IMR-90 (cell line): Measurements from ENCODE around the gene TTC5. TPM values are rescaled to one million over a fixed set of nuclear protein-coding genes. Genes with fewer than 3 reads are reported as not detected.

Source experiments
- ATAC-seq: fragments of 200-7000 bp; cut with Tn5 transposase; 2 replicates; pipeline ENCODE4 v1.9.1; 2020; ENCODE audit warnings: low read depth, mild to moderate bottlenecking, moderate library complexity
- BruUV-seq: library from RNA; stranded (reverse); fragments of 400-500 nt; replicated peaks from 2 replicates; lab custom pipeline; 2021; lab: Mats Ljungman, UMichigan
- CTCF ChIA-PET: fragments of 300-600 bp; formaldehyde crosslinking; extraction: SDS; loops from one replicate; lab custom pipeline; 2021; ENCODE audit warnings: antibody characterized with exemption; lab: Yijun Ruan, JAX
- POLR2A ChIA-PET: fragments of 300-600 bp; sonication (Branson Sonifier 250); formaldehyde crosslinking; loops from one replicate; lab custom pipeline; 2022; ENCODE audit warnings: antibody characterized with exemption; ENCODE audit not compliant: unreplicated experiment; lab: Charles Lee
- DNase-seq: peaks from one replicate; pipeline ENCODE4 v3.0.0; 2013
- H2AFZ ChIP-seq: replicated peaks from 2 replicates; pipeline ENCODE3; 2013; ENCODE audit warnings: low read length, mild to moderate bottlenecking; ENCODE audit not compliant: poor library complexity
- H2AK5ac ChIP-seq: 2 replicates; pipeline ENCODE4 v1.6.1; 2013; ENCODE audit warnings: low read depth, low read length, inconsistent platforms
- H2AK9ac ChIP-seq: replicated peaks from 2 replicates; pipeline ENCODE3; 2013; ENCODE audit warnings: mild to moderate bottlenecking, low read depth, low read length, moderate library complexity; ENCODE audit not compliant: poor library complexity
- H2BK120ac ChIP-seq: 2 replicates; pipeline ENCODE4 v1.6.1; 2013; ENCODE audit warnings: low read depth, low read length, inconsistent platforms
- H2BK15ac ChIP-seq: 3 replicates; pipeline ENCODE4 v1.6.1; 2013; ENCODE audit warnings: low read depth, low read length, inconsistent platforms
- H2BK20ac ChIP-seq: 2 replicates; pipeline ENCODE4 v1.6.1; 2013; ENCODE audit warnings: low read depth, mild to moderate bottlenecking, inconsistent platforms, low read length, moderate library complexity
- H2BK5ac ChIP-seq: 2 replicates; pipeline ENCODE4 v1.6.1; 2013; ENCODE audit warnings: mild to moderate bottlenecking, low read depth, low read length, inconsistent platforms; ENCODE audit not compliant: poor library complexity, severe bottlenecking
- H3K14ac ChIP-seq: replicated peaks from 2 replicates; pipeline ENCODE4 v1.6.1; 2013; ENCODE audit warnings: low read depth, low read length, inconsistent platforms
- H3K18ac ChIP-seq: 2 replicates; pipeline ENCODE4 v1.6.1; 2013; ENCODE audit warnings: low read depth, low read length, control low read depth
- H3K23ac ChIP-seq: 2 replicates; pipeline ENCODE4 v1.6.1; 2013; ENCODE audit warnings: low read depth, low read length, inconsistent platforms
- H3K27ac ChIP-seq: 2 replicates; pipeline ENCODE4 v1.5.1; 2013; ENCODE audit warnings: mild to moderate bottlenecking, control low read depth, low read length; ENCODE audit not compliant: insufficient read depth
- H3K27me3 ChIP-seq: 2 replicates; pipeline ENCODE4 v1.6.1; 2013; ENCODE audit warnings: low read length; ENCODE audit not compliant: control insufficient read depth, insufficient read depth
- H3K36me3 ChIP-seq: 2 replicates; pipeline ENCODE4 v1.6.1; 2013; ENCODE audit warnings: low read length, mixed read lengths; ENCODE audit not compliant: control insufficient read depth, insufficient read depth
- H3K4ac ChIP-seq: 2 replicates; pipeline ENCODE4 v1.6.1; 2013; ENCODE audit warnings: low read depth, low read length, inconsistent platforms
- H3K4me1 ChIP-seq: 2 replicates; pipeline ENCODE4 v1.6.1; 2013; ENCODE audit warnings: low read length, mixed read lengths; ENCODE audit not compliant: control insufficient read depth, insufficient read depth
- H3K4me2 ChIP-seq: 2 replicates; pipeline ENCODE4 v1.6.1; 2013; ENCODE audit warnings: low read depth, mild to moderate bottlenecking, control low read depth, low read length, moderate library complexity
- H3K4me3 ChIP-seq: 2 replicates; pipeline ENCODE4 v1.5.1; 2013; ENCODE audit warnings: low read depth, mild to moderate bottlenecking, control low read depth, low read length, moderate library complexity; ENCODE audit not compliant: insufficient read depth
- H3K56ac ChIP-seq: 2 replicates; pipeline ENCODE4 v1.6.1; 2013; ENCODE audit warnings: low read length, inconsistent platforms; ENCODE audit not compliant: insufficient read depth; ENCODE audit errors: extremely low read depth
- H3K79me1 ChIP-seq, 2 experiments: 2 replicates each; pipeline ENCODE4 v1.6.1; 2013; ENCODE audit warnings: low read length in 2 of 2, inconsistent platforms in 1 of 2, low read depth in 1 of 2
- H3K9ac ChIP-seq: 2 replicates; pipeline ENCODE4 v1.6.1; 2013; ENCODE audit warnings: low read depth, low read length, control low read depth
- H3K9me1 ChIP-seq: 2 replicates; pipeline ENCODE4 v1.6.1; 2013; ENCODE audit warnings: low read length, inconsistent platforms; ENCODE audit not compliant: insufficient read depth
- H3K9me3 ChIP-seq: 2 replicates; pipeline ENCODE4 v1.6.1; 2013; ENCODE audit warnings: low read length; ENCODE audit not compliant: control insufficient read depth, insufficient read depth
- H4K20me1 ChIP-seq: 2 replicates; pipeline ENCODE4 v1.6.1; 2013; ENCODE audit warnings: low read length, inconsistent platforms; ENCODE audit not compliant: insufficient read depth
- H4K5ac ChIP-seq: 2 replicates; pipeline ENCODE4 v1.6.1; 2013; ENCODE audit warnings: mild to moderate bottlenecking, low read depth, low read length, control low read depth
- H4K8ac ChIP-seq, 2 experiments: 2 replicates each; pipeline ENCODE4 v1.6.1; 2013; ENCODE audit warnings: low read depth in 2 of 2, low read length in 2 of 2, control low read depth in 1 of 2, inconsistent platforms in 1 of 2
- H4K91ac ChIP-seq: 2 replicates; pipeline ENCODE4 v1.6.1; 2013; ENCODE audit warnings: low read depth, low read length, inconsistent platforms; ENCODE audit not compliant: insufficient read depth
- BHLHE40 ChIP-seq: fragments of 150-350 bp; IDR thresholded peaks from 2 replicates; pipeline ENCODE4 v1.6.1; 2016; ENCODE audit warnings: mild to moderate bottlenecking, low read depth, low read length
- CEBPB ChIP-seq: IDR thresholded peaks from 2 replicates; pipeline ENCODE4 v1.6.1; 2012; ENCODE audit warnings: low read depth, low read length, improper control_type of control experiment
- CHD1 ChIP-seq: IDR thresholded peaks from 2 replicates; pipeline ENCODE4 v1.6.1; 2012; ENCODE audit warnings: low read depth, low read length, improper control_type of control experiment
- FOS ChIP-seq: fragments of 150-350 bp; IDR thresholded peaks from 2 replicates; pipeline ENCODE4 v1.6.1; 2016; ENCODE audit warnings: low read depth, low read length
- MAFK ChIP-seq: IDR thresholded peaks from 2 replicates; pipeline ENCODE4 v1.6.1; 2012; ENCODE audit warnings: low read depth, low read length, improper control_type of control experiment
- MXI1 ChIP-seq: IDR thresholded peaks from 2 replicates; pipeline ENCODE4 v1.6.1; 2012; ENCODE audit warnings: low read depth, mild to moderate bottlenecking, low read length, moderate library complexity, borderline replicate concordance
- NFE2L2 ChIP-seq: fragments of 150-350 bp; IDR thresholded peaks from 2 replicates; pipeline ENCODE4 v1.6.1; 2016; ENCODE audit warnings: low read depth, mild to moderate bottlenecking, low read length
- RAD21 ChIP-seq: IDR thresholded peaks from 2 replicates; pipeline ENCODE4 v1.6.1; 2012; ENCODE audit warnings: low read length, improper control_type of control experiment
- SMC3 ChIP-seq: fragments of 150-350 bp; IDR thresholded peaks from 2 replicates; pipeline ENCODE4 v1.6.1; 2016; ENCODE audit warnings: low read depth, mild to moderate bottlenecking, antibody characterized with exemption, low read length, moderate library complexity
- WGBS, 2 experiments: methylation state at CpG; one replicate each; pipeline versions ENCODE4 v1.1.5 to v1.1.7; 2013; ENCODE audit warnings: missing lambda C conversion rate in 2 of 2; ENCODE audit not compliant: insufficient read length in 1 of 2; ENCODE audit errors: extremely low coverage in 2 of 2; 5-methylcytosine and 5-hydroxymethylcytosine counted together
- dilution Hi-C: fragments of 300-500 bp; cut with HindIII; formaldehyde crosslinking; loops from one replicate; pipeline ENCODE4 v1.14.3; 2018; ENCODE audit warnings: low sequenced_read_pairs; ENCODE audit not compliant: unreplicated experiment
- in situ Hi-C: fragments of 300-500 bp; cut with MboI; formaldehyde crosslinking; loops from 3 replicates; pipeline ENCODE4 v1.14.3; 2019; ENCODE audit warnings: low sequenced_read_pairs, inconsistent platforms, mixed read lengths
- intact Hi-C: fragments of 100-400 bp; cut with micrococcal nuclease; formaldehyde crosslinking; loops from 2 replicates; pipeline ENCODE4 v1.10.0; 2022
- polyA plus RNA-seq, 3 experiments: library from polyadenylated mRNA; depleted of rRNA; stranded (reverse); fragments of >200 nt; gene quantifications; 2 replicates each; pipeline ENCODE4 v1.2.3, GENCODE V29; 2012; ENCODE audit warnings: low replicate concordance in 1 of 3
- total RNA-seq: library from RNA; depleted of rRNA; stranded (reverse); fragments of >200 nt; gene quantifications from 2 replicates; pipeline ENCODE4 v1.2.3, GENCODE V29; 2012
- TF ChIP-seq, protein P1 (sequence below): fragments of 150-350 bp; IDR thresholded peaks from 2 replicates; pipeline ENCODE4 v1.6.1; 2017; ENCODE audit warnings: mild to moderate bottlenecking, antibody characterized with exemption, low read length, low read depth

Gene TTC5
- total and polyA plus RNA-seq, 2 of the 4 experiments (the other 2 are of a cell fraction), result 9.8 to 29.4 TPM

GRCh38 chr14:20347747-20348146 is 42.0 kb upstream of the TTC5 start:
- no peak overlapping the region for H2AK5ac ChIP-seq
- no peak overlapping the region for H3K23ac ChIP-seq
- H4K5ac ChIP-seq, result no peak overlapping the region
- H3K4me3 ChIP-seq, result no peak overlapping the region
- DNase-seq, result no peak
- CTCF ChIA-PET, result no interaction called here
- intact Hi-C loops, result no loop called here
- H3K9me3 ChIP-seq, result no peaks in the 10 kb centered on the region
- H3K27me3 ChIP-seq, result no peaks in the 10 kb centered on the region
- H3K36me3 ChIP-seq, result peaks cover 25% of the 10 kb centered on the region
- no peak overlapping the region for H2BK15ac ChIP-seq
- no peaks in the 10 kb centered on the region for H3K9me1 ChIP-seq
- no peak overlapping the region for H3K27ac ChIP-seq
- no peak overlapping the region for H4K91ac ChIP-seq
- H3K9ac ChIP-seq, result no peak overlapping the region
- H4K20me1 ChIP-seq, result no peaks in the 10 kb centered on the region
- H4K8ac ChIP-seq, result no peak overlapping the region
- TF ChIP-seq CEBPB (no peak), CHD1 (no peak), SMC3 (no peak), BHLHE40 (no peak), NFE2L2 (no peak), RAD21 (no peak), MXI1 (no peak), FOS (no peak), MAFK (no peak)
- TF ChIP-seq, protein P1, sequence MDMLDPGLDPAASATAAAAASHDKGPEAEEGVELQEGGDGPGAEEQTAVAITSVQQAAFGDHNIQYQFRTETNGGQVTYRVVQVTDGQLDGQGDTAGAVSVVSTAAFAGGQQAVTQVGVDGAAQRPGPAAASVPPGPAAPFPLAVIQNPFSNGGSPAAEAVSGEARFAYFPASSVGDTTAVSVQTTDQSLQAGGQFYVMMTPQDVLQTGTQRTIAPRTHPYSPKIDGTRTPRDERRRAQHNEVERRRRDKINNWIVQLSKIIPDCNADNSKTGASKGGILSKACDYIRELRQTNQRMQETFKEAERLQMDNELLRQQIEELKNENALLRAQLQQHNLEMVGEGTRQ, result no peak
- H2BK5ac ChIP-seq, result no peak overlapping the region
- H3K18ac ChIP-seq, result no peak overlapping the region
- POLR2A ChIA-PET, result no interaction called here
- no peak for ATAC-seq
- no peak overlapping the region for H3K4ac ChIP-seq
- H2AK9ac ChIP-seq, result no peak overlapping the region
- no peak overlapping the region for H3K56ac ChIP-seq
- H3K4me1 ChIP-seq, result no peaks in the 10 kb centered on the region
- H2BK120ac ChIP-seq, result no peak overlapping the region
- H2BK20ac ChIP-seq, result no peak overlapping the region
- BruUV-seq, result no TSS peak
- in situ Hi-C loops, result loop anchor here (25.0 kb wide), 2 partner anchors 640 to 740 kb away; partner anchors contain the start of genes METTL17, SLC39A2 and ZNF219
- H3K4me2 ChIP-seq, result no peak overlapping the region
- dilution Hi-C loops, result no loop called here
- H2AFZ ChIP-seq, result no peak overlapping the region
- no peak overlapping the region for H3K14ac ChIP-seq
- H3K79me1 ChIP-seq, result peaks cover 3 to 14% of the 10 kb centered on the region in 2 experiments; a peak in 2 of 4 replicates
- WGBS, 2 experiments, result no CpG with 5 or more reads among the region's 3 CpGs
